HEK293 (cell line): Measurements from ENCODE around the gene SULT2B1.

ENCODE experiments used
- PRDM6 ChIP-seq: fragments of 450-650 bp; formaldehyde crosslinking; IDR thresholded peaks from 2 replicates; pipeline ENCODE4 v1.5.1; 2017; ENCODE audit warnings: missing biosample characterization, missing genetic modification characterization
- YY1 ChIP-seq: fragments of 450-650 bp; formaldehyde crosslinking; IDR thresholded peaks from 2 replicates; pipeline ENCODE4 v1.5.1; 2018; ENCODE audit warnings: missing biosample characterization, missing genetic modification characterization
- ZBTB17 ChIP-seq: fragments of 450-650 bp; formaldehyde crosslinking; IDR thresholded peaks from 2 replicates; pipeline ENCODE4 v1.5.1; 2016; ENCODE audit warnings: missing biosample characterization, missing genetic modification characterization
- ZBTB21 ChIP-seq: fragments of 450-650 bp; formaldehyde crosslinking; IDR thresholded peaks from 2 replicates; pipeline ENCODE4 v1.5.1; 2017; ENCODE audit warnings: missing biosample characterization, missing genetic modification characterization
- ZEB2 ChIP-seq: fragments of 450-650 bp; formaldehyde crosslinking; IDR thresholded peaks from 2 replicates; pipeline ENCODE4 v1.5.1; 2016; ENCODE audit warnings: missing biosample characterization, missing genetic modification characterization
- ZNF121 ChIP-seq: fragments of 450-650 bp; formaldehyde crosslinking; IDR thresholded peaks from 2 replicates; pipeline ENCODE4 v1.5.1; 2016; ENCODE audit warnings: missing biosample characterization, missing genetic modification characterization
- ZNF18 ChIP-seq: fragments of 450-650 bp; formaldehyde crosslinking; IDR thresholded peaks from 2 replicates; pipeline ENCODE4 v1.5.1; 2016; ENCODE audit warnings: missing biosample characterization, missing genetic modification characterization
- ZNF211 ChIP-seq: fragments of 450-650 bp; formaldehyde crosslinking; IDR thresholded peaks from 2 replicates; pipeline ENCODE4 v1.5.1; 2016; ENCODE audit warnings: low read depth, missing biosample characterization, missing genetic modification characterization
- ZNF24 ChIP-seq: fragments of 450-650 bp; formaldehyde crosslinking; IDR thresholded peaks from 2 replicates; pipeline ENCODE4 v1.5.1; 2016; ENCODE audit warnings: missing biosample characterization, missing genetic modification characterization
- ZNF280D ChIP-seq: fragments of 450-650 bp; formaldehyde crosslinking; IDR thresholded peaks from 2 replicates; pipeline ENCODE4 v1.5.1; 2016; ENCODE audit warnings: missing biosample characterization, missing genetic modification characterization
- ZNF335 ChIP-seq: fragments of 450-650 bp; formaldehyde crosslinking; conservative IDR thresholded peaks from 2 replicates; pipeline ENCODE4 v1.5.1; 2016; ENCODE audit warnings: missing biosample characterization, missing genetic modification characterization
- ZNF362 ChIP-seq: fragments of 450-650 bp; formaldehyde crosslinking; IDR thresholded peaks from 2 replicates; pipeline ENCODE4 v1.5.1; 2016; ENCODE audit warnings: missing biosample characterization, missing genetic modification characterization
- ZNF394 ChIP-seq: fragments of 450-650 bp; formaldehyde crosslinking; IDR thresholded peaks from 2 replicates; pipeline ENCODE4 v1.5.1; 2016; ENCODE audit warnings: missing biosample characterization, missing genetic modification characterization, mild to moderate bottlenecking, moderate library complexity, borderline replicate concordance
- ZNF624 ChIP-seq: fragments of 450-650 bp; formaldehyde crosslinking; IDR thresholded peaks from 2 replicates; pipeline ENCODE4 v1.5.1; 2017; ENCODE audit warnings: missing biosample characterization, missing genetic modification characterization
- ZNF776 ChIP-seq: fragments of 450-650 bp; formaldehyde crosslinking; IDR thresholded peaks from 2 replicates; pipeline ENCODE4 v1.5.0; 2017; ENCODE audit warnings: missing biosample characterization, missing genetic modification characterization, borderline replicate concordance
- ZSCAN30 ChIP-seq: fragments of 450-650 bp; IDR thresholded peaks from 2 replicates; pipeline ENCODE4 v1.5.1; 2018; ENCODE audit warnings: missing biosample characterization, mild to moderate bottlenecking, missing genetic modification characterization, moderate library complexity
- TF ChIP-seq, protein P1 (sequence below): fragments of 450-650 bp; formaldehyde crosslinking; IDR thresholded peaks from 2 replicates; pipeline ENCODE4 v1.5.1; 2017; ENCODE audit warnings: missing biosample characterization, mild to moderate bottlenecking, missing genetic modification characterization, moderate library complexity
- TF ChIP-seq, protein P2 (sequence below): fragments of 450-650 bp; formaldehyde crosslinking; IDR thresholded peaks from 2 replicates; pipeline ENCODE4; 2016; ENCODE audit warnings: missing biosample characterization, missing genetic modification characterization
- TF ChIP-seq, protein P3 (sequence below): fragments of 450-650 bp; formaldehyde crosslinking; optimal IDR thresholded peaks from 2 replicates; pipeline ENCODE3; 2016; ENCODE audit warnings: missing biosample characterization, mild to moderate bottlenecking, missing genetic modification characterization

SULT2B1 gene

DNA sequence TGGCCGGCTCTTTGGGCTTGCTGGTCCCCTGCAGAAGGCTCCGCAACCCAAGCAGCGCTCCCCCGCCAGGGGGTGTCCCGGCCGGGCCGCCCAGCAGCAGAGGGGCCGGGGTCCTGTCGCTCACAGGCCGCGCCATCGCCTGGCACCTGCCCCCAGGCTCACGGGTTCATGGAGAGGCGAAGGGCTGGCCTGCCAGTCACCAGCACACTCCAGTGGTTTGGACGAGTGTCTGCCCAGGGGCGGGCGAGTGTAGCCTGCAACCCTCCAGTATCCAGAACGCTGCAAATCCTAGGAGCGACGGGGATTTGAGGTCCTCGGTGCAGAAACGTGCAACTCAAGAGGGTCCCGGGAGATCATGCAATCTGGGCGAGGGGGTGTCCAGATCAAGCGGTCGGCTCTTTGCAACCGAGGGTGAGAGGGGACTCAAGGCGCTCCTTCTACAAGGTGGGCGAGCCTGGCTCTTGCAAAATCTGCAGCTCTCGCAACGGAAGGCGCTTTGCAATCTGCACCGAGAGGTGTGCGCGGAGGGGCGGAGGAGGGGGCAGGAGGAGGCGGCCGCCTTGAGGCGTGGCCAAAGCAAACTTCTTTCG lies 85.0 kb downstream of the SULT2B1 start, which contains the start of gene DBP (continued):
- TF ChIP-seq ZNF18, result no peak
- TF ChIP-seq ZNF776 (tag by site-specific recombination), result no peak
- no peak for TF ChIP-seq ZBTB21 (tag by site-specific recombination)
- no peak for TF ChIP-seq ZNF394 (tag by site-specific recombination)
- TF ChIP-seq ZNF362 (tag by site-specific recombination), result peak; percentile 98
- no peak for TF ChIP-seq ZNF211 (tag by site-specific recombination)
- no peak; the same call in 1 of the 2 replicates for TF ChIP-seq ZBTB17 (tag by site-specific recombination)
- TF ChIP-seq YY1, result no peak
- TF ChIP-seq ZNF24 (tag by site-specific recombination), result no peak
- no peak for TF ChIP-seq ZNF335 (tag by site-specific recombination)
- 0 out of 2 replicates have a peak, but pooled peaks have one; percentile 7 for TF ChIP-seq ZSCAN30 (tag by site-specific recombination)
- TF ChIP-seq, protein P1, sequence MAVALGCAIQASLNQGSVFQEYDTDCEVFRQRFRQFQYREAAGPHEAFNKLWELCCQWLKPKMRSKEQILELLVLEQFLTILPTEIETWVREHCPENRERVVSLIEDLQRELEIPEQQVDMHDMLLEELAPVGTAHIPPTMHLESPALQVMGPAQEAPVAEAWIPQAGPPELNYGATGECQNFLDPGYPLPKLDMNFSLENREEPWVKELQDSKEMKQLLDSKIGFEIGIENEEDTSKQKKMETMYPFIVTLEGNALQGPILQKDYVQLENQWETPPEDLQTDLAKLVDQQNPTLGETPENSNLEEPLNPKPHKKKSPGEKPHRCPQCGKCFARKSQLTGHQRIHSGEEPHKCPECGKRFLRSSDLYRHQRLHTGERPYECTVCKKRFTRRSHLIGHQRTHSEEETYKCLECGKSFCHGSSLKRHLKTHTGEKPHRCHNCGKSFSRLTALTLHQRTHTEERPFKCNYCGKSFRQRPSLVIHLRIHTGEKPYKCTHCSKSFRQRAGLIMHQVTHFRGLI (tag by site-specific recombination), result no peak
- peak; percentile 59; the same call in 1 of the 2 replicates for TF ChIP-seq ZEB2
- no peak for TF ChIP-seq ZNF121 (tag by site-specific recombination)
- TF ChIP-seq ZNF624, result no peak
- TF ChIP-seq, protein P2, sequence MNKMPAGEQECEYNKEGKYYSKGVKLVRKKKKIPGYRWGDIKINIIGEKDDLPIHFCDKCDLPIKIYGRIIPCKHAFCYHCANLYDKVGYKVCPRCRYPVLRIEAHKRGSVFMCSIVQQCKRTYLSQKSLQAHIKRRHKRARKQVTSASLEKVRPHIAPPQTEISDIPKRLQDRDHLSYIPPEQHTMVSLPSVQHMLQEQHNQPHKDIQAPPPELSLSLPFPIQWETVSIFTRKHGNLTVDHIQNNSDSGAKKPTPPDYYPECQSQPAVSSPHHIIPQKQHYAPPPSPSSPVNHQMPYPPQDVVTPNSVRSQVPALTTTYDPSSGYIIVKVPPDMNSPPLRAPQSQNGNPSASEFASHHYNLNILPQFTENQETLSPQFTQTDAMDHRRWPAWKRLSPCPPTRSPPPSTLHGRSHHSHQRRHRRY (tag by site-specific recombination), result no peak
- no peak for TF ChIP-seq PRDM6
- TF ChIP-seq, protein P3, sequence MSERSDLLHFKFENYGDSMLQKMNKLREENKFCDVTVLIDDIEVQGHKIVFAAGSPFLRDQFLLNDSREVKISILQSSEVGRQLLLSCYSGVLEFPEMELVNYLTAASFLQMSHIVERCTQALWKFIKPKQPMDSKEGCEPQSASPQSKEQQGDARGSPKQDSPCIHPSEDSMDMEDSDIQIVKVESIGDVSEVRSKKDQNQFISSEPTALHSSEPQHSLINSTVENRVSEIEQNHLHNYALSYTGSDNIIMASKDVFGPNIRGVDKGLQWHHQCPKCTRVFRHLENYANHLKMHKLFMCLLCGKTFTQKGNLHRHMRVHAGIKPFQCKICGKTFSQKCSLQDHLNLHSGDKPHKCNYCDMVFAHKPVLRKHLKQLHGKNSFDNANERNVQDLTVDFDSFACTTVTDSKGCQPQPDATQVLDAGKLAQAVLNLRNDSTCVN (tag by site-specific recombination), result no peak
- no peak for TF ChIP-seq ZNF280D (tag by site-specific recombination)
